Mesothelial cell of epicardium (in vitro differentiated cells): ENCODE measurements around the gene CYB561D1. TPM values are rescaled to one million over a fixed set of nuclear protein-coding genes. Genes with fewer than 3 reads are reported as not detected.

Source experiments
- DNase-seq, 2 experiments: peaks; one replicate each; pipeline ENCODE4 v3.0.0; 2021; ENCODE audit warnings: low spot score in 2 of 2; ENCODE audit not compliant: unreplicated experiment in 2 of 2
- H3K27ac Mint-ChIP-seq: 2 replicates; pipeline ENCODE4 v1.8.0; 2021; ENCODE audit warnings: mixed read lengths
- H3K27me3 Mint-ChIP-seq: 2 replicates; pipeline ENCODE4 v1.8.0; 2021; ENCODE audit warnings: low read depth, mixed read lengths
- H3K36me3 Mint-ChIP-seq: 2 replicates; pipeline ENCODE4 v1.8.0; 2021; ENCODE audit warnings: mixed read lengths
- H3K4me1 Mint-ChIP-seq: 2 replicates; pipeline ENCODE4 v1.8.0; 2021; ENCODE audit warnings: mixed read lengths
- H3K4me3 Mint-ChIP-seq: 2 replicates; pipeline ENCODE4 v1.8.0; 2021; ENCODE audit warnings: mild to moderate bottlenecking, moderate library complexity, mixed read lengths
- H3K9me3 Mint-ChIP-seq: 2 replicates; pipeline ENCODE4 v1.8.0; 2021; ENCODE audit warnings: mixed read lengths
- CTCF ChIP-seq: fragments of 200-600 bp; sonication (generic); IDR thresholded peaks from one replicate; pipeline ENCODE4 v1.5.0; 2021; ENCODE audit warnings: antibody characterized with exemption; ENCODE audit not compliant: unreplicated experiment
- total RNA-seq: library from RNA; stranded (reverse); gene quantifications from 3 replicates; pipeline ENCODE4 v1.2.1, GENCODE V29; 2021

The CYB561D1 gene
- total RNA-seq, 1 donor from 2014 or later: 9.5 TPM

GRCh38 chr1:109509176-109510134, 15.6 kb downstream of the CYB561D1 start, which contains the start of gene AMIGO1:
TSS of gene AMIGO1 (minus strand) at chr1:109509727. CDS start at chr1:109508912, 815 bp downstream.
- Mint-ChIP-seq H3K27ac (peak within 1 kb of the TSS; percentile 64), H3K4me1 (peaks cover 15% of the 10 kb centered on the region), H3K27me3 (peaks cover 33% of the 10 kb centered on the region), H3K9me3 (no peaks in the 10 kb centered on the region), H3K36me3 (no peaks in the 10 kb centered on the region), H3K4me3 (peak within 1 kb of the TSS; percentile 77)
- peak; percentile 61 to 77 for DNase-seq
- TF ChIP-seq CTCF: no peak

GRCh38 chr1:109513110-109513710, 19.3 kb downstream of the CYB561D1 start:
- Mint-ChIP-seq H3K27me3 (peaks cover 36% of the 10 kb centered on the region), H3K27ac (no peak overlapping the region), H3K36me3 (no peaks in the 10 kb centered on the region), H3K9me3 (no peaks in the 10 kb centered on the region), H3K4me3 (no peak overlapping the region), H3K4me1 (peaks cover 20% of the 10 kb centered on the region)
- no peak for TF ChIP-seq CTCF
- DNase-seq: no peak

DNA sequence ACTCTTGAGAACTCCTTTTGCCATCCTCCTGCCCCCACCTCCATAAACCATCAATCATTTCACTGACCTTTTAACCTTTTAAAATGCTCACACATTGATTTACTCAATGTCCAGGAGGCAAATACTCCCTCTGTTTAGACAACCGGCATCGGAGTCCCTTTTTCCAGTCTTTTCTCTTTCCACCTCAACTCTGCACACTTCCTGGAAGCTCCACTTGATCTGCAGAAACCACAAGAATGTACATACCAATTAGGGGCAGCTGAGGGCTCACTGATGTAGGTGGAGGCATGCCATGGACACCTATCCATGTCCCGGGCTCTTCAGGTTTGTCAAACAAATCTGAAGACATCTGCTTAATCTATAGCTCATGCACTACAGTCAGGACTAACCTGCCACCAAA, 21.0 kb downstream of the CYB561D1 start:
- H3K27me3 Mint-ChIP-seq: peaks cover 30% of the 10 kb centered on the region
- no peak overlapping the region for H3K4me3 Mint-ChIP-seq
- no peak overlapping the region for H3K27ac Mint-ChIP-seq

GRCh38 chr1:109516872-109517271, 23.0 kb downstream of the CYB561D1 start:
- H3K36me3 Mint-ChIP-seq: no peaks in the 10 kb centered on the region
- peaks cover 33% of the 10 kb centered on the region for H3K27me3 Mint-ChIP-seq
- TF ChIP-seq CTCF: no peak
- H3K27ac Mint-ChIP-seq: no peak overlapping the region
- H3K4me1 Mint-ChIP-seq: peaks cover 5% of the 10 kb centered on the region
- no peak for DNase-seq
- no peak overlapping the region for H3K4me3 Mint-ChIP-seq
- H3K9me3 Mint-ChIP-seq: no peaks in the 10 kb centered on the region

More for the DNA sequence above, 21.0 kb downstream of the CYB561D1 start:
- no peak for DNase-seq
- Mint-ChIP-seq H3K9me3 (no peaks in the 10 kb centered on the region), H3K36me3 (no peaks in the 10 kb centered on the region), H3K4me1 (peaks cover 12% of the 10 kb centered on the region)
- no peak for TF ChIP-seq CTCF

- H3K36me3 Mint-ChIP-seq: no peaks in the 10 kb centered on the region
- no peaks in the 10 kb centered on the region for H3K9me3 Mint-ChIP-seq
- no peak for DNase-seq
- peaks cover 33% of the 10 kb centered on the region for H3K27me3 Mint-ChIP-seq
- peaks cover 5% of the 10 kb centered on the region for H3K4me1 Mint-ChIP-seq
- no peak overlapping the region for H3K27ac Mint-ChIP-seq
- no peak for TF ChIP-seq CTCF
- H3K4me3 Mint-ChIP-seq: no peak overlapping the region
Measured at GRCh38 chr1:109517337-109517736, 23.4 kb downstream of the CYB561D1 start.
